Esophagus squamous epithelium (tissue), 4 donors: ENCODE measurements around the gene DDX11.
"Not testable (repeated sequence)": the region's sequence is repeated elsewhere in the genome, so short reads cannot be mapped to it uniquely, and the experiment has no call there.

ENCODE experiments used
- POLR2A ChIP-seq, 4 donors: fragments of 450-650 bp; IDR thresholded peaks; one replicate each; pipeline ENCODE4 v1.6.1; 2017; ENCODE audit warnings: antibody characterized with exemption in 4 of 4, mild to moderate bottlenecking in 4 of 4, moderate library complexity in 3 of 4
- TF ChIP-seq, protein P1 (sequence below), 6 experiments: fragments of 450-650 bp in 4 of 6; fragments of 200-600 bp in 2 of 6; sonication (generic) in 2 of 6; IDR thresholded peaks; one replicate each; pipeline ENCODE4 v1.5.1; 2016 to 2019; ENCODE audit warnings: antibody characterized with exemption in 6 of 6, mild to moderate bottlenecking in 4 of 6, moderate library complexity in 4 of 6

DNA sequence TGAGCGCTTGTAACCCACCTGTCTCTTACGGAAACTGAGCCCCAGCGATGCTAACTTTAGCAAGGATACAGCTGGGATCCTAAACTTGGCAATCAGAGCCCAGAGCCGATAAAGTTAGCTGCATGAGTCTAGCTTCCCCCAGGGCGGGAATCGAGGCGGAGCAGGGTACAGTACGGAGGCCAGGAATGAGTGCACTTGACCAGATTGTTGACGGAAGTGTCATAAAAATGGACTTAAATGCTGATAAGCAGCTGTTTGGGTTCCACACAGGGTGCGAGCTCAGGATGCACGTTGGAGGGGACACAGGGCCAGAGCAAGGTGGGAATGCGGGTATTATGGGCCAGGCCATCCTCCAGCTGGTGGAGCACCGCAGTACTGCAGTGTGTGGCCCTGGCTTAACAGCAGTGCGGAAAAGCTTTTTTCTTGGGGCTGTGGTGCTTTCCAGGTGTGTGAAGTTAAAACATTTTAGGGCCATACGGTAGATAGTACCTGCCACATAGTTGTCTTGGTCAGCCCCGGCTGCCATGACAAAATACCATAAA, 744 bp downstream of the DDX11 start:
- TF ChIP-seq, protein P1, sequence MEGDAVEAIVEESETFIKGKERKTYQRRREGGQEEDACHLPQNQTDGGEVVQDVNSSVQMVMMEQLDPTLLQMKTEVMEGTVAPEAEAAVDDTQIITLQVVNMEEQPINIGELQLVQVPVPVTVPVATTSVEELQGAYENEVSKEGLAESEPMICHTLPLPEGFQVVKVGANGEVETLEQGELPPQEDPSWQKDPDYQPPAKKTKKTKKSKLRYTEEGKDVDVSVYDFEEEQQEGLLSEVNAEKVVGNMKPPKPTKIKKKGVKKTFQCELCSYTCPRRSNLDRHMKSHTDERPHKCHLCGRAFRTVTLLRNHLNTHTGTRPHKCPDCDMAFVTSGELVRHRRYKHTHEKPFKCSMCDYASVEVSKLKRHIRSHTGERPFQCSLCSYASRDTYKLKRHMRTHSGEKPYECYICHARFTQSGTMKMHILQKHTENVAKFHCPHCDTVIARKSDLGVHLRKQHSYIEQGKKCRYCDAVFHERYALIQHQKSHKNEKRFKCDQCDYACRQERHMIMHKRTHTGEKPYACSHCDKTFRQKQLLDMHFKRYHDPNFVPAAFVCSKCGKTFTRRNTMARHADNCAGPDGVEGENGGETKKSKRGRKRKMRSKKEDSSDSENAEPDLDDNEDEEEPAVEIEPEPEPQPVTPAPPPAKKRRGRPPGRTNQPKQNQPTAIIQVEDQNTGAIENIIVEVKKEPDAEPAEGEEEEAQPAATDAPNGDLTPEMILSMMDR (IDR thresholded peaks at IDR 0.05): peak in 3 of 6 experiments; percentile 30 to 56 (median 44)
- not testable (repeated sequence) for TF ChIP-seq POLR2A (IDR thresholded peaks at IDR 0.05)
